ENCODE results near the gene ALX4. TPM values are rescaled to one million over a fixed set of nuclear protein-coding genes. Genes with fewer than 3 reads are reported as not detected.

The ALX4 gene
- total RNA-seq, 2 experiments from 2014 or later, result not detected

- H3K4me3 Mint-ChIP-seq, result no peak overlapping the region
- no peak for DNase-seq
- H3K4me1 Mint-ChIP-seq (ENCODE audit: low read depth), result no peaks in the 10 kb centered on the region
- intact Hi-C loops (cut with DNase I, micrococcal nuclease), result no loop called here
- Histone ChIP-seq H3K9me3 (ENCODE audit: control insufficient read depth in 1 of 2, insufficient read depth in 1 of 2, low read length in 2 of 2) (no peaks in the 10 kb centered on the region), H3K27ac (ENCODE audit: low read depth in 1 of 2, low read length in 2 of 2) (no peak overlapping the region), H3K36me3 (ENCODE audit: insufficient read depth, low read length) (no peaks in the 10 kb centered on the region), H3K27me3 (ENCODE audit: control insufficient read depth in 1 of 2, insufficient read depth in 2 of 2, low read length in 2 of 2) (peaks cover 22 to 71% of the 10 kb centered on the region in 2 experiments), H3K4me3 (ENCODE audit: low read length) (no peak overlapping the region), H3K4me1 (ENCODE audit: insufficient read depth, low read length) (no peaks in the 10 kb centered on the region)
- H3K9me3 Mint-ChIP-seq, result no peaks in the 10 kb centered on the region
- TF ChIP-seq, protein P1, sequence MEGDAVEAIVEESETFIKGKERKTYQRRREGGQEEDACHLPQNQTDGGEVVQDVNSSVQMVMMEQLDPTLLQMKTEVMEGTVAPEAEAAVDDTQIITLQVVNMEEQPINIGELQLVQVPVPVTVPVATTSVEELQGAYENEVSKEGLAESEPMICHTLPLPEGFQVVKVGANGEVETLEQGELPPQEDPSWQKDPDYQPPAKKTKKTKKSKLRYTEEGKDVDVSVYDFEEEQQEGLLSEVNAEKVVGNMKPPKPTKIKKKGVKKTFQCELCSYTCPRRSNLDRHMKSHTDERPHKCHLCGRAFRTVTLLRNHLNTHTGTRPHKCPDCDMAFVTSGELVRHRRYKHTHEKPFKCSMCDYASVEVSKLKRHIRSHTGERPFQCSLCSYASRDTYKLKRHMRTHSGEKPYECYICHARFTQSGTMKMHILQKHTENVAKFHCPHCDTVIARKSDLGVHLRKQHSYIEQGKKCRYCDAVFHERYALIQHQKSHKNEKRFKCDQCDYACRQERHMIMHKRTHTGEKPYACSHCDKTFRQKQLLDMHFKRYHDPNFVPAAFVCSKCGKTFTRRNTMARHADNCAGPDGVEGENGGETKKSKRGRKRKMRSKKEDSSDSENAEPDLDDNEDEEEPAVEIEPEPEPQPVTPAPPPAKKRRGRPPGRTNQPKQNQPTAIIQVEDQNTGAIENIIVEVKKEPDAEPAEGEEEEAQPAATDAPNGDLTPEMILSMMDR (IDR thresholded peaks at IDR 0.05), result no peak
- ChIA-PET CTCF (no interaction called here), POLR2A (no interaction called here)
- peaks cover 89% of the 10 kb centered on the region for H3K27me3 Mint-ChIP-seq
- H3K36me3 Mint-ChIP-seq (ENCODE audit: low read depth), result no peaks in the 10 kb centered on the region
- no peak overlapping the region for H3K27ac Mint-ChIP-seq
- no peak for ATAC-seq (ENCODE audit: poor library complexity)
Observed at GRCh38 chr11:44333271-44334218, 23.6 kb upstream of the ALX4 start.

- no peaks in the 10 kb centered on the region for H3K36me3 Mint-ChIP-seq (ENCODE audit: low read depth)
- Histone ChIP-seq H3K27me3 (ENCODE audit: control insufficient read depth in 1 of 2, insufficient read depth in 2 of 2, low read length in 2 of 2) (peaks cover 22 to 71% of the 10 kb centered on the region in 2 experiments), H3K36me3 (ENCODE audit: insufficient read depth, low read length) (no peaks in the 10 kb centered on the region), H3K4me3 (ENCODE audit: low read length) (no peak overlapping the region), H3K9me3 (ENCODE audit: control insufficient read depth in 1 of 2, insufficient read depth in 1 of 2, low read length in 2 of 2) (no peaks in the 10 kb centered on the region), H3K27ac (ENCODE audit: low read depth in 1 of 2, low read length in 2 of 2) (no peak overlapping the region), H3K4me1 (ENCODE audit: insufficient read depth, low read length) (no peaks in the 10 kb centered on the region)
- ATAC-seq (ENCODE audit: poor library complexity), result no peak
- CTCF ChIA-PET, result no interaction called here
- no peaks in the 10 kb centered on the region for H3K9me3 Mint-ChIP-seq
- DNase-seq, result no peak
- TF ChIP-seq, protein P1 (IDR thresholded peaks at IDR 0.05), result no peak
- H3K4me3 Mint-ChIP-seq, result no peak overlapping the region
- peaks cover 89% of the 10 kb centered on the region for H3K27me3 Mint-ChIP-seq
- no peaks in the 10 kb centered on the region for H3K4me1 Mint-ChIP-seq (ENCODE audit: low read depth)
- no peak overlapping the region for H3K27ac Mint-ChIP-seq
- POLR2A ChIA-PET, result no interaction called here
- intact Hi-C loops (cut with DNase I, micrococcal nuclease), result no loop called here
Observed at GRCh38 chr11:44332665-44333064, 22.7 kb upstream of the ALX4 start.

DNA sequence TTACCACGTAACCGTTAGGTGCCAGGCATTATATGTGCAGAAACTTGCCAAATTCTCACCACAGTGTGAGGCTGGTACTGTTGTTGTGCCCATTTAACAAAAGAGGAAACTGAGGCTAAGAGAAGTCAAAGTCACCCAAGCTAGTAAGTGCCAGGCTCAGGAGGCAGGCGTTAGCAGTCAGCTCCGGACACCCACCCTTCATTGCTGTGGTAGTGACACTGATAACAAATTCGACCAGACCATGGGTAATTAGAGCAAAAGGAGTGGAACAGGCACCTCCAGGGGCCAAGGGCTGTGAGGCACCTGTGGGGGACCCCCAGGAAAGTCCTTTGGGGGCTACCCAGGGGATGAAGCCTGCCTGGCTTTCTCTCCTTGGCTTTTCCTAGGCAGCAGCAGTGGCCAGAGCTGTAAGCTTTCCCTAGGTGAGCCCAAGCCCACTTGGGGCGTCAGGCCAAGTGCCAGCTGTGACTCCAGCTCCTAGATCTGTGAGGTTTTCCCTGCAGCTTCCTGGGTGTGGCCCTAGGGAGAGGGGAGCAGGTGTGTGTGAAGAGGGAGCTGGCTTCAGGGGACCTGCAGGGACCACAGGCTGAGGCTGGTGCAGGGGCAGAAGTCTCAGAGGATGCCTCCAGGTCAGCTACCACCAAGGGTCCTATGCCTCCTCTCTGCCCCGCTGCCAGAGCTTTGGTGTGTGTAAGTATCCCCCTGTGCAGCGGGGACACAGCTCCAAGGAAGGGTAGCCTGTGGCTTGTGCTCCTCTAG, 19.7 kb upstream of the ALX4 start:
- ATAC-seq (ENCODE audit: poor library complexity) (no peak), DNase-seq (no peak)
- intact Hi-C loops (cut with DNase I, micrococcal nuclease), result no loop called here
- H3K27ac ChIP-seq (ENCODE audit: low read depth in 1 of 2, low read length in 2 of 2), result no peak overlapping the region
- Mint-ChIP-seq H3K36me3 (ENCODE audit: low read depth) (no peaks in the 10 kb centered on the region), H3K4me3 (no peak overlapping the region), H3K4me1 (ENCODE audit: low read depth) (no peaks in the 10 kb centered on the region), H3K27me3 (peaks cover 91% of the 10 kb centered on the region), H3K27ac (no peak overlapping the region), H3K9me3 (no peaks in the 10 kb centered on the region)
- no peaks in the 10 kb centered on the region for H3K36me3 ChIP-seq (ENCODE audit: insufficient read depth, low read length)
- no peaks in the 10 kb centered on the region for H3K4me1 ChIP-seq (ENCODE audit: insufficient read depth, low read length)
- peaks cover 0 to 6% of the 10 kb centered on the region in 2 experiments for H3K9me3 ChIP-seq (ENCODE audit: control insufficient read depth in 1 of 2, insufficient read depth in 1 of 2, low read length in 2 of 2)
- H3K4me3 ChIP-seq (ENCODE audit: low read length), result no peak overlapping the region
- ChIA-PET CTCF (no interaction called here), POLR2A (no interaction called here)
- TF ChIP-seq, protein P1 (IDR thresholded peaks at IDR 0.05), result no peak
- peaks cover 25 to 55% of the 10 kb centered on the region in 2 experiments for H3K27me3 ChIP-seq (ENCODE audit: control insufficient read depth in 1 of 2, insufficient read depth in 2 of 2, low read length in 2 of 2)

All from CD4-positive, alpha-beta T cell (primary cell).